ENCODE measurements around the gene CD6. TPM values are rescaled to one million over a fixed set of nuclear protein-coding genes. Genes with fewer than 3 reads are reported as not detected.
A peak's percentile ranks its signal among the peaks of the same experiment; 100 is the strongest.

Gene CD6
- total RNA-seq, 1 experiment from 2014 or later: not detected

GRCh38 chr11:60923800-60924109 lies 47.7 kb upstream of the CD6 start:
- H2BK12ac ChIP-seq (ENCODE audit: insufficient read length, low read depth, low read length): no peak overlapping the region
- WGBS (ENCODE audit: extremely low coverage, insufficient read length, low lambda C conversion rate): no CpG with 5 or more reads among the region's 6 CpGs
- H3K4me1 Mint-ChIP-seq: peaks cover 16 to 21% of the 10 kb centered on the region in 2 experiments

More at GRCh38 chr11:60923800-60924109, 47.7 kb upstream of the CD6 start:
- no peak overlapping the region for H2AFZ ChIP-seq (ENCODE audit: low read length)
- H3K23me2 ChIP-seq (ENCODE audit: insufficient read length, low read depth, low read length, poor library complexity, severe bottlenecking): peaks cover 10% of the 10 kb centered on the region
- peaks cover 26 to 51% (median 46%) of the 10 kb centered on the region in 3 experiments; a peak in 6 of 7 replicates for H3K36me3 Mint-ChIP-seq (ENCODE audit: insufficient read depth in 1 of 3, low read depth in 3 of 3)
- no peak overlapping the region for H3K23ac ChIP-seq (ENCODE audit: insufficient read length, low read depth, low read length)
- H3K79me2 ChIP-seq (ENCODE audit: insufficient read depth, low read length): no peaks in the 10 kb centered on the region
- TF ChIP-seq CTCF (conservative IDR thresholded peaks at IDR 0.05): no peak
- H3T11ph ChIP-seq (ENCODE audit: low read length): no peak overlapping the region
- H2BK15ac ChIP-seq (ENCODE audit: low read depth, low read length): no peak overlapping the region
- no peak overlapping the region for H4K8ac ChIP-seq (replicated peaks; ENCODE audit: insufficient read length, low read depth, low read length)
- no peak overlapping the region for H2BK5ac ChIP-seq (ENCODE audit: insufficient read length, low read length)
- no peak overlapping the region for H3K4ac ChIP-seq (ENCODE audit: low read depth, low read length)
- no peaks in the 10 kb centered on the region for H4K20me1 ChIP-seq (ENCODE audit: control insufficient read depth, insufficient read depth, insufficient read length)
- H3K14ac ChIP-seq (ENCODE audit: insufficient read depth, low read length): no peak overlapping the region
- no peak overlapping the region for H2AK5ac ChIP-seq (ENCODE audit: insufficient read length, low read length)
- H3K27me3 Mint-ChIP-seq (ENCODE audit: low read depth): peaks cover 7% of the 10 kb centered on the region
- no peaks in the 10 kb centered on the region for H3K9me3 ChIP-seq (ENCODE audit: control insufficient read depth, low read depth, low read length)
- H2BK120ac ChIP-seq (ENCODE audit: low read depth, low read length, poor library complexity, severe bottlenecking): no peak overlapping the region
- no peaks in the 10 kb centered on the region for H3K9me3 Mint-ChIP-seq
- no peak overlapping the region for H2BK20ac ChIP-seq (ENCODE audit: low read depth, low read length, poor library complexity, severe bottlenecking)
- peaks cover 2% of the 10 kb centered on the region for H3K4me1 ChIP-seq (ENCODE audit: insufficient read depth, low read length)
- peak overlapping the region; percentile 91 for H3K4me2 ChIP-seq (ENCODE audit: insufficient read depth, insufficient read length, low read length)
- H4K91ac ChIP-seq (ENCODE audit: insufficient read length, low read depth, low read length): no peak overlapping the region
- no peaks in the 10 kb centered on the region for H3K27me3 ChIP-seq (ENCODE audit: insufficient read depth, low read length)
- peak overlapping the region; percentile 78 to 93; a peak in 4 of 5 replicates for H3K4me3 Mint-ChIP-seq
- no peak overlapping the region for H3K56ac ChIP-seq (ENCODE audit: insufficient read length, low read depth, low read length)
- no peak overlapping the region for H3K18ac ChIP-seq (ENCODE audit: insufficient read length, low read depth, low read length)
- no peak overlapping the region for H4K5ac ChIP-seq (ENCODE audit: insufficient read length, low read depth, low read length)
- DNase-seq: no peak
- no peak overlapping the region for H3K27ac ChIP-seq (ENCODE audit: insufficient read length, low read depth, low read length)
- H3K9ac ChIP-seq (ENCODE audit: extremely low read depth, insufficient read length, low read length): no peak overlapping the region
- H3K79me1 ChIP-seq (ENCODE audit: insufficient read depth, low read depth, low read length, poor library complexity, severe bottlenecking): no peaks in the 10 kb centered on the region
- no peak overlapping the region for H3K27ac Mint-ChIP-seq

All from H9 (cell line).